T-helper 9 cell (primary cell): ENCODE data around the gene SERPINA9.
"Not testable (repeated sequence)": the region's sequence is repeated elsewhere in the genome, so short reads cannot be mapped to it uniquely, and the experiment has no call there.

Source experiments
- DNase-seq: peaks from one replicate; pipeline ENCODE4 v3.0.0-alpha.2; 2020

The SERPINA9 gene

GRCh38 chr14:94421316-94421715 lies 54.7 kb downstream of the SERPINA9 start:
- no peak for DNase-seq

GRCh38 chr14:94417497-94418205 lies 58.3 kb downstream of the SERPINA9 start:
- DNase-seq, result not testable (repeated sequence)
